SU-DHL-6 (cell line): ENCODE measurements around the gene ALPK3.

Source experiments
- H2AFZ ChIP-seq: fragments of 200-600 bp; sonication (generic); 2 replicates; pipeline ENCODE4 v1.6.1; 2014; ENCODE audit warnings: low read depth, mild to moderate bottlenecking, moderate library complexity, mixed read lengths, antibody characterized with exemption, low read length; ENCODE audit not compliant: severe bottlenecking
- H3F3A ChIP-seq: fragments of 200-600 bp; shearing (Covaris generic); 2 replicates; pipeline ENCODE4 v1.6.0; 2016; ENCODE audit warnings: antibody characterized with exemption, mild to moderate bottlenecking; ENCODE audit not compliant: insufficient read depth
- H3K27ac ChIP-seq: fragments of 200-600 bp; sonication (generic); 2 replicates; pipeline ENCODE4 v1.5.1; 2016; ENCODE audit warnings: low read depth, mild to moderate bottlenecking, low read length, moderate library complexity, mixed read lengths
- H3K27me3 ChIP-seq: fragments of 200-600 bp; sonication (generic), shearing (Covaris generic); 2 replicates; pipeline ENCODE4 v1.6.0; 2014; ENCODE audit warnings: mild to moderate bottlenecking, low read length
- H3K36me3 ChIP-seq: fragments of 200-600 bp; sonication (generic); 2 replicates; pipeline ENCODE4 v1.6.1; 2014; ENCODE audit warnings: mild to moderate bottlenecking, low read length, mixed read lengths
- H3K4me2 ChIP-seq: fragments of 300-600, 200-600 bp; shearing (Covaris generic), sonication (generic); 2 replicates; pipeline ENCODE4 v1.6.0; 2014; ENCODE audit warnings: low read length, low read depth, mild to moderate bottlenecking; ENCODE audit not compliant: poor library complexity, severe bottlenecking
- H3K4me3 ChIP-seq: fragments of 200-600 bp; sonication (generic); 2 replicates; pipeline ENCODE4 v1.5.1; 2014; ENCODE audit warnings: antibody characterized with exemption, low read length, mild to moderate bottlenecking, mixed read lengths; ENCODE audit not compliant: insufficient read depth, poor library complexity, severe bottlenecking
- H3K79me2 ChIP-seq: fragments of 200-600 bp; sonication (generic); 2 replicates; pipeline ENCODE4 v1.6.1; 2014; ENCODE audit warnings: mild to moderate bottlenecking, low read length, moderate library complexity; ENCODE audit not compliant: insufficient read depth
- H3K9ac ChIP-seq: fragments of 200-600 bp; sonication (generic); 2 replicates; pipeline ENCODE4 v1.7.0; 2014; ENCODE audit warnings: mild to moderate bottlenecking, low read length
- H3K9me2 ChIP-seq: fragments of 200-600 bp; sonication (generic); replicated peaks from 2 replicates; pipeline ENCODE4 v1.6.1; 2014; ENCODE audit warnings: low read length; ENCODE audit not compliant: insufficient read depth
- H3K9me3 ChIP-seq: fragments of 200-600 bp; sonication (generic); 2 replicates; pipeline ENCODE4 v1.6.1; 2014; ENCODE audit warnings: low read length, mixed read lengths; ENCODE audit not compliant: insufficient read depth
- H4K20me1 ChIP-seq: fragments of 200-600 bp; sonication (generic); 2 replicates; pipeline ENCODE4 v1.6.1; 2014; ENCODE audit warnings: low read depth, mild to moderate bottlenecking, antibody characterized with exemption, low read length, moderate library complexity, mixed read lengths
- EZH2phosphoT487 ChIP-seq: fragments of 200-600 bp; sonication (generic), shearing (Covaris generic); conservative IDR thresholded peaks from 2 replicates; pipeline ENCODE4 v1.6.1; 2018; ENCODE audit warnings: mild to moderate bottlenecking, antibody characterized with exemption, low read length, moderate library complexity, mixed read lengths
- TF ChIP-seq, protein P1 (sequence below): fragments of 200-600 bp; sonication (generic); IDR thresholded peaks from one replicate; pipeline ENCODE4 v1.5.1; 2017; ENCODE audit warnings: antibody characterized with exemption, mild to moderate bottlenecking, low read length, moderate library complexity; ENCODE audit not compliant: insufficient read depth, poor library complexity, severe bottlenecking

Gene ALPK3

GRCh38 chr15:84889991-84890669 lies 73.0 kb downstream of the ALPK3 start:
- no peak overlapping the region for H3K27ac ChIP-seq
- H3K36me3 ChIP-seq: no peaks in the 10 kb centered on the region
- no peak for TF ChIP-seq EZH2phosphoT487
- TF ChIP-seq, protein P1, sequence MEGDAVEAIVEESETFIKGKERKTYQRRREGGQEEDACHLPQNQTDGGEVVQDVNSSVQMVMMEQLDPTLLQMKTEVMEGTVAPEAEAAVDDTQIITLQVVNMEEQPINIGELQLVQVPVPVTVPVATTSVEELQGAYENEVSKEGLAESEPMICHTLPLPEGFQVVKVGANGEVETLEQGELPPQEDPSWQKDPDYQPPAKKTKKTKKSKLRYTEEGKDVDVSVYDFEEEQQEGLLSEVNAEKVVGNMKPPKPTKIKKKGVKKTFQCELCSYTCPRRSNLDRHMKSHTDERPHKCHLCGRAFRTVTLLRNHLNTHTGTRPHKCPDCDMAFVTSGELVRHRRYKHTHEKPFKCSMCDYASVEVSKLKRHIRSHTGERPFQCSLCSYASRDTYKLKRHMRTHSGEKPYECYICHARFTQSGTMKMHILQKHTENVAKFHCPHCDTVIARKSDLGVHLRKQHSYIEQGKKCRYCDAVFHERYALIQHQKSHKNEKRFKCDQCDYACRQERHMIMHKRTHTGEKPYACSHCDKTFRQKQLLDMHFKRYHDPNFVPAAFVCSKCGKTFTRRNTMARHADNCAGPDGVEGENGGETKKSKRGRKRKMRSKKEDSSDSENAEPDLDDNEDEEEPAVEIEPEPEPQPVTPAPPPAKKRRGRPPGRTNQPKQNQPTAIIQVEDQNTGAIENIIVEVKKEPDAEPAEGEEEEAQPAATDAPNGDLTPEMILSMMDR: no peak
- no peaks in the 10 kb centered on the region for H3K9me2 ChIP-seq
- H3K4me2 ChIP-seq: no peak overlapping the region
- no peaks in the 10 kb centered on the region for H3K9me3 ChIP-seq
- no peaks in the 10 kb centered on the region for H3K27me3 ChIP-seq
- H3K4me3 ChIP-seq: no peak overlapping the region
- no peak overlapping the region for H3K9ac ChIP-seq
- no peaks in the 10 kb centered on the region for H3F3A ChIP-seq
- H2AFZ ChIP-seq: no peak overlapping the region
- H4K20me1 ChIP-seq: no peaks in the 10 kb centered on the region
- no peaks in the 10 kb centered on the region for H3K79me2 ChIP-seq

DNA sequence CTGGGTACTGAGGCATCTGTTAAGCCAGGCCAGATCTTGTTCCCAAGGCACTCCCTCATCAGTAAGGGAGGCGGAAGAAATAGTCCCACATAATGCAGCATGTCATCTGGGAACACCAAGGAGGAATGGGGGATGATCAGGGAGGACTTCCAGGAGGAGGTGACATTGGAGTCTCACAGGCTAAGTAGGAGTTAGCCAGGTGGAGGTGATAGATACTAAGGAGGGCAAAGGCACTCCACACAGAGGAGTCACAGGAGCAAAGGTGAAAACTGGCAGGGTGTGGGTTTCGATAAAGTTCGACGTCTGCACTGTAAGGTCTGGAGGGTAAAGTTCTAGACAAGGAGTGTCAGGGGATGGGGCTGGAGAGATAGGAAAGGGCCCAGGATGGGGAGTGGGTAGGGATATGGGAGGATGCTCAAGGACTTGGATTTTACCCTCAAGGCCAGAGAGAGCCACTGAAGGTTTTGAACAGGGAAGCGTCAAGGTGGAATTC lies 73.6 kb downstream of the ALPK3 start:
- no peak for TF ChIP-seq EZH2phosphoT487
- TF ChIP-seq, protein P1: no peak
- no peak overlapping the region for H2AFZ ChIP-seq
- no peak overlapping the region for H3K4me3 ChIP-seq
- H3K27me3 ChIP-seq: no peaks in the 10 kb centered on the region
- no peaks in the 10 kb centered on the region for H3F3A ChIP-seq
- H3K9ac ChIP-seq: no peak overlapping the region
- H3K9me2 ChIP-seq: no peaks in the 10 kb centered on the region
- H3K9me3 ChIP-seq: no peaks in the 10 kb centered on the region
- H3K4me2 ChIP-seq: no peak overlapping the region
- H3K36me3 ChIP-seq: no peaks in the 10 kb centered on the region
- no peak overlapping the region for H3K27ac ChIP-seq
- H3K79me2 ChIP-seq: no peaks in the 10 kb centered on the region
- H4K20me1 ChIP-seq: no peaks in the 10 kb centered on the region

- H4K20me1 ChIP-seq: no peaks in the 10 kb centered on the region
- H3K9me3 ChIP-seq: no peaks in the 10 kb centered on the region
- H3K9me2 ChIP-seq: no peaks in the 10 kb centered on the region
- H3K27ac ChIP-seq: no peak overlapping the region
- no peaks in the 10 kb centered on the region for H3K79me2 ChIP-seq
- no peaks in the 10 kb centered on the region for H3K27me3 ChIP-seq
- no peaks in the 10 kb centered on the region for H3K36me3 ChIP-seq
- no peak overlapping the region for H3K4me2 ChIP-seq
- no peak overlapping the region for H2AFZ ChIP-seq
- no peak overlapping the region for H3K4me3 ChIP-seq
- no peaks in the 10 kb centered on the region for H3F3A ChIP-seq
- H3K9ac ChIP-seq: no peak overlapping the region
- TF ChIP-seq, protein P1: no peak
- TF ChIP-seq EZH2phosphoT487: no peak
These were observed 74.2 kb downstream of the ALPK3 start for GRCh38 chr15:84891339-84891738.
